SK-N-DZ (cell line): Measurements from ENCODE around the gene ARHGAP44.
A peak's percentile ranks its signal among the peaks of the same experiment; 100 is the strongest.

Experiments
- DNase-seq: peaks from one replicate; pipeline ENCODE4 v3.0.0-alpha.2; 2015; ENCODE audit warnings: low spot score

Gene ARHGAP44

DNA sequence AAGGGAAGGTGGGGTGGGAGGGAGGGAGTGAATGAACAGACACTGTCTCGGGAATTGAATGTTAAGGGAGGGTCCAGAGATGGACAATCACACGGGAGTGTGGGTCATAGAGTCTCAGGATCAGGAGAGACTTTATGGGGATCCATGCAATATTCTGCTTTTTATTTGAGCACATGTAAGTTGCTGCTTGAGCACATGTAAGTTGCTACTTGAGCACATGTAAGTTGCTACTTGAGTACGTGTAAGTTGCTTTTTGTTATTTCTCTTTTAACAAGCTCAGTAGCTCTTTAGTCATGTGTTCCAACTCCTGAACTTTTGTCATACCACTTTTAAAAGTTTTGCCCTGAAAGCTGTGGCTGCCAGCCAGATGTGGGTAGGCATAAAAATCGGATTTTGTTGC is 110.3 kb downstream of the ARHGAP44 start:
- DNase-seq: no peak

- no peak for DNase-seq
Observed at GRCh38 chr17:12900474-12900873, 111.2 kb downstream of the ARHGAP44 start.

DNA sequence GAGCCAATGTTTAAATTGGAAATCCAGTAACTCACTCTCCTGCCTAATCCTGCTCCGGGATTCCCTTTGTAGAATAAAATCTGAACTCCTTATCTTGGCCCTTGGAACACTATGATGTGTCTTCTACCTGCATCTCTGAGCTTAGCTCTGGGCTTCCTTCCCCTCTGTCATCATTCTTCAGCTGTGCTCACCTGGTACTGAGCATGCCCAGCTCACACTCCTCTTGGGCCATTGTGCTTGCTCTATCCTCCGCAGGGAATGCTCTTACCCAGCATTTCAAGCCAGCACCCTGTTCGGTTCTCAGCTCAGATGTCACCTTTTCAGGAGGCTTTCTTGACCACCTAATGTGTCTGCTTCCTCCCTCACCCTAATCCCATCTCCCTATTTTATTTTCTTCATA is 112.7 kb downstream of the ARHGAP44 start:
- DNase-seq: no peak

DNA sequence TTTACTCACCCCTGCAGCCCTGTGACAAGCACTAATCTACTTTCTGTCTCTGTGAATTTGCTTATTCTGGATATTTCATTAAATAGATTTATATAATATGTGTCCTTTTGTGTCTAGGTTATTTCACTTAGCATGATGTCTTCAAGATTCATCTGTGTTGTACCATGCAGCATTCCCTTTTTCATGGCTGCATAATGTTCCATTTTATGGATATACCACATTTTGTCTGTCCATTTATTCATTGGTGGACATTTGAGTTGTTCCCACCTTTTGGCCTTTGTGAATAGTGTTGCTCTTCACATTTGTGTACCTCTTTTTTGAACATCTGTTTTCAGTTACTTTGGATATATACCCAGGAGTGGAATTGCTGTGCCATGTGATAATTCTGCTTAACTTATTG is 118.2 kb downstream of the ARHGAP44 start:
- DNase-seq: no peak

DNA sequence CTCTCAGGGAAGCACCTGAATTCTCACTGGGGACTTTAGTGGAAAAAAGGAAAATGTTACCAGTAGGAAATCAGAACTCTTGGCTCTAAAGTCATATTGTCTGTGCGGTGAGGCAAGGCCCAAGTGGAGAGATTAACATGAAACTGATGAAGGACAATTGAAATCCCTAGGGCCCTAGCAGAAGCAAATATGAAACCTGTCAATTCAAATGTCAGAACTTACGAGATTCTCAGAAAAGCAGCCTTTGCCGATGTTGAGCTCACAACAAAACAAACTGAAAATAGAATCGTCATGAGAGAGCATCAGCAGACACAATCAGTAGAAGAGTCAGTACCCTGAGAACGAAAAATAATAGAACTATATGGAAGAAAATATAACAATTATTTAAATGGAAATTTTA is 119.7 kb downstream of the ARHGAP44 start:
- no peak for DNase-seq

GRCh38 chr17:12909511-12909910 is 120.2 kb downstream of the ARHGAP44 start:
- DNase-seq: no peak

- no peak for DNase-seq
Observed at GRCh38 chr17:12911239-12911638, 121.9 kb downstream of the ARHGAP44 start.

- DNase-seq: no peak
Observed at GRCh38 chr17:12917399-12917798, 128.1 kb downstream of the ARHGAP44 start.

DNA sequence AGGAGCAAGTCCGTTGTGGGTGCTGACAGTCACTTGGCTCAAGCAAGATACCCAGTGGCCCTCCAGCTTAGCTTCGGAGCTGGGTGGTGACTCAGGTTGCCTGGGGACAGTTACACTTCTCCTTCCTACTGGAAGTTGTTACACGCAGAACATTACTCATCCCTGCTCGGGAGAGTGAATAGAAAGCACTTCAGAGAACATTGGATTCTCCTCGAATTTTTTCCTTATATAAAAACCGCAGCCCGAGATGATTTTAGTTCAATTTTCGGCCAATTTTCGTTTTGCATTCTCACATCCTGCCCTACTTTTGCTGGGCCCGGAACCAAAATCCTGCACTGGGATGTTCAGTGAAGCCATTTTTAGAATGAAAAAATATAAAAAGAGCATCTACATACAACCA is 128.8 kb downstream of the ARHGAP44 start:
- DNase-seq: no peak

- no peak for DNase-seq
Observed at GRCh38 chr17:12922120-12922519, 132.8 kb downstream of the ARHGAP44 start.

GRCh38 chr17:12924614-12925013 is 135.3 kb downstream of the ARHGAP44 start:
- no peak for DNase-seq

- no peak for DNase-seq
Observed at GRCh38 chr17:12927001-12927400, 137.7 kb downstream of the ARHGAP44 start.

GRCh38 chr17:12927541-12928425 is 138.5 kb downstream of the ARHGAP44 start:
- no peak for DNase-seq

GRCh38 chr17:12928736-12929135 is 139.4 kb downstream of the ARHGAP44 start:
- peak; percentile 9 for DNase-seq

DNA sequence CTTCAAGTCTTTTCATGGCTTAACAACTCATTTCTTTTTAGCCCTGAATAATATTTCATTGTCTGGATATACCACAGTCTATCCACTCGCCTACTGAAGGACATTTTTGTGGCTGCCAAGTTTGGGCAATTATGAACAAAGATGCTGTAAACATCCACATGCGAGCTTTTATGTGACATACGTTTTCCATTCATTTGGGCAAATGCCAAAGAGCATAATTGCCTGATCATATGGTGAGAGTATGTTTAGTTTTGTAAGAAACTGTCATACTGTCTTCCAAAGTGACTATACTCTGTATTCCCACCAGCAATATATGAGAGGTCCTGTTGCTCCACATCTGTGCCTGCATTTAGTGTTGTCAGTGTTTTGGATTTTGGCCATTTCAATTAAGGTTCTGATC is 147.2 kb downstream of the ARHGAP44 start:
- no peak for DNase-seq

DNA sequence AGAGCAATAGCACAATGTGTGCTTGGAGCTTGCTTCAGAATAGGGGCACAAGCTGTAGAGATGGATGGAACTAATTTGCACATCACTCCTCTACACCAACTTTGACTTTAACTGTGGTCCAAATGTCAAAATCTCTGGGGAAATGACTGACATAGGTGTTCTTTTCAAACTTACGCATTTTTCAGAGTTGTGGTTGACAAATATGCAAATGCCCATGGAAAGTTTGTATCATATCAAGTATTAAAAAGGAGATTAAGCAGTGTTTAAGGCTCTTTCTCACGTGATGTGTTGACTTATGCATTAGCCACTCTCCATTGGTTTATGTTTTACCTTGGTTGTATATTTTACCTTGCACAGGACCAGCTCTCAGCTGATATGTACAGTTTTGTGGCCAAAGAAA is 151.4 kb downstream of the ARHGAP44 start:
- no peak for DNase-seq

GRCh38 chr17:12947047-12947446 is 157.7 kb downstream of the ARHGAP44 start:
- no peak for DNase-seq

DNA sequence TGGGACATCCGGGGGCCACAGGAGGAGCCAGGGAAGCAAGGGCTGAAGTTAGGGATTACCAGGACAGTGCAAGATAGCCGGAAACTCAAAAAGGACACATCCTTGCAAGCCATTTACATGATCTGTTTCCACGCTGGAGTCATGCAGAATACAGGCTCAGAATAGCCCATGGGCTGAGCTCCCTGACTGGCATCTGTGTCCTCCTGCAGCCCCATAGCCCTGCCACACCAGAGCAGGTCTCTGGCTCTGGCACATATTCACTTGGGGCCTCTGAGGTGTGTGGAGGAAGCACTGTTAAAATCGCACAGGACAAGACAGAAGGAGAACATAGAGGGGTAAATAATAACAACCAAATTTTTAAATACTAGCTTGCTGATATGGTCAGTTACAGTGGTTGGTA is 162.7 kb downstream of the ARHGAP44 start:
- DNase-seq: no peak

GRCh38 chr17:12953156-12953555 is 163.9 kb downstream of the ARHGAP44 start:
- DNase-seq: no peak

DNA sequence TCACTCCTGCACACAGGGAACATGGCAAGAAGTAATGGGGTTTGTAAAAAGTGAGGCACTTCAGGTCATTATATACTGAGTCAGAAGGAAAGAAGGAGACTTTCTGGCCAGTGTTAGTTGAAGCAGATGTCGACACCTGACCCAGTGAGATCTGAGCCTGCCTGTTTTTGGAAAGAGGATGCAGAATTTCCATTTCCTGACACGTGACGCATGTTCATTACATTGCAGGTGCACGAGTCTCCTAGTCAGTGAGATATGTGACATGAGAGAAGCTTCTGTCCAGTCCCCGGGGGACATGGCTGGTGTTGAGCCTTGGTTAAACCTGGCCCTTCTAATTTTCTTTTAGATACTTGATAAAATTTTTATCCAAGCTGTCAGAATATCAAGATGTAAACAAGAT is 166.2 kb downstream of the ARHGAP44 start:
- DNase-seq: no peak

- no peak for DNase-seq
Observed at GRCh38 chr17:12958786-12959185, 169.5 kb downstream of the ARHGAP44 start.

GRCh38 chr17:12959441-12959840 is 170.1 kb downstream of the ARHGAP44 start:
- no peak for DNase-seq

- no peak for DNase-seq
Observed at GRCh38 chr17:12961655-12962054, 172.4 kb downstream of the ARHGAP44 start.

- DNase-seq: no peak
Observed at GRCh38 chr17:12963505-12963904, 174.2 kb downstream of the ARHGAP44 start.
